Gastrocnemius medialis (tissue), 4 donors: ENCODE measurements around the gene KIAA0408. TPM values are rescaled to one million over a fixed set of nuclear protein-coding genes. Genes with fewer than 3 reads are reported as not detected.

Experiments used
- ATAC-seq, 2 donors: fragments of 150-250 bp; one replicate each; pipeline ENCODE4 v1.9.1; 2016
- DNase-seq, 2 donors: peaks; one replicate each; pipeline ENCODE4 v3.0.0-alpha.2; 2019
- H3K27ac ChIP-seq, 4 donors: fragments of 200-600 bp; sonication (generic); 1 replicate in 1 of 4; 2 replicates in 3 of 4; pipeline ENCODE4 v1.5.1; 2016 to 2018; ENCODE audit warnings: mild to moderate bottlenecking in 2 of 4, moderate library complexity in 1 of 4
- H3K27me3 ChIP-seq, 3 donors: fragments of 200-600 bp; sonication (generic) in 2 of 3; 1 replicate in 1 of 3; 2 replicates in 2 of 3; pipeline versions ENCODE4 v1.5.1 to v1.6.0; 2016 to 2019; ENCODE audit warnings: mild to moderate bottlenecking in 1 of 3, moderate library complexity in 1 of 3
- H3K36me3 ChIP-seq, 2 donors: fragments of 200-600 bp; sonication (generic) in 1 of 2; one replicate each; pipeline ENCODE4 v1.5.1; 2017 to 2018
- H3K4me1 ChIP-seq, 2 donors: fragments of 200-600 bp; sonication (generic) in 1 of 2; one replicate each; pipeline ENCODE4 v1.5.1; 2016 to 2017; ENCODE audit warnings: mild to moderate bottlenecking in 2 of 2
- H3K4me3 ChIP-seq, 4 donors: fragments of 200-600 bp; sonication (generic) in 3 of 4; 1 replicate in 1 of 4; 2 replicates in 3 of 4; pipeline ENCODE4 v1.5.1; 2016 to 2019; ENCODE audit warnings: mild to moderate bottlenecking in 2 of 4
- H3K9me3 ChIP-seq, 3 donors: fragments of 200-600 bp; sonication (generic) in 2 of 3; 1 replicate in 1 of 3; 2 replicates in 2 of 3; pipeline ENCODE4 v1.5.1; 2016 to 2019
- CTCF ChIP-seq, 5 experiments: fragments of 450-650 bp in 3 of 5; fragments of 200-600 bp in 2 of 5; sonication (generic) in 2 of 5; IDR thresholded peaks in 4 of 5; conservative IDR thresholded peaks in 1 of 5; 1 replicate in 4 of 5; 2 replicates in 1 of 5; pipeline ENCODE4 v1.5.1; 2016 to 2019; ENCODE audit warnings: antibody characterized with exemption in 5 of 5, mild to moderate bottlenecking in 3 of 5, moderate library complexity in 3 of 5
- POLR2A ChIP-seq, 2 donors: fragments of 450-650 bp; IDR thresholded peaks; one replicate each; pipeline ENCODE4 v1.6.1; 2017; ENCODE audit warnings: antibody characterized with exemption in 2 of 2, mild to moderate bottlenecking in 2 of 2, moderate library complexity in 2 of 2
- in situ Hi-C, 4 donors: fragments of 200-750 bp; cut with MboI; loops; one replicate each; pipeline versions ENCODE4 v1.15.0 to v1.8.0; 2017; ENCODE audit warnings: low sequenced_read_pairs in 4 of 4
- intact Hi-C: fragments of 100-400 bp; cut with DNase I; formaldehyde crosslinking; loops from one replicate; pipeline ENCODE4 v1.15.1; 2023; ENCODE audit warnings: low total_unique reads
- total RNA-seq, 4 donors: library from RNA; depleted of rRNA; stranded (reverse); fragments of >200 nt; gene quantifications; one replicate each; pipeline versions ENCODE4 v1.1.0 to v1.2.3, GENCODE V29; 2016

Gene KIAA0408
- total RNA-seq, 4 donors from 2014 or later, result 34.0 to 57.4 (median 44.8) TPM

DNA sequence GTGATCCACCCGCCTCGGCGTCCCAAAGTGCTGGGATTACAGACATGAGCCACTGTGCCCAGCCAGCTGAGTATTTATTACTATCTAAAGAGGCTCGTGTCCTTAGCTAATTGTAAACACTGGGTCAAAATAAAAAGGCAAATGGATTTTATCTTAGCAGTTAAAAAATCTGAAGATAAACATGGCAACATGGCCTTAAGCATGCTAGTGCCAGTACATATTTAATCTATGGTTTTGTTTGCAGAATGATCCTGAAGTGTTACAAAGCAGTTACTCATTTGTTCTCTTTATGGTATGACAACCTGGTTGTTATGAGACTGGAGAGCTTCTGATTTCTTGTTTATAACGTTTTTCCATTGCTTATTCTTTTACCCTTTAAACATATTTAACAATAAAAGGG lies 3.9 kb upstream of the KIAA0408 start:
- DNase-seq (no peak), ATAC-seq (no peak)
- no peak for TF ChIP-seq CTCF (IDR thresholded peaks at IDR 0.05 in 4 of 5, conservative IDR thresholded peaks at IDR 0.05 in 1 of 5)
- TF ChIP-seq POLR2A (IDR thresholded peaks at IDR 0.05), result no peak
- Histone ChIP-seq H3K36me3 (no peaks in the 10 kb centered on the region), H3K4me3 (no peak overlapping the region), H3K27ac (peak overlapping the region; percentile 73 to 94 (median 90)), H3K4me1 (peaks cover 36 to 50% of the 10 kb centered on the region in 2 donors), H3K27me3 (no peaks in the 10 kb centered on the region), H3K9me3 (no peaks in the 10 kb centered on the region)
- in situ Hi-C loops (loop anchor here in 2 of 4 donors (5.0 to 25.0 kb wide), 4 partner anchors 74 to 276 kb away; partner anchors contain the start of gene ECHDC1 (in 1 of the 2)), intact Hi-C loops (loop anchor here (5.0 kb wide), 1 partner anchor 161 kb away; no protein-coding TSS in a partner anchor)

GRCh38 chr6:127462376-127462775 lies 3.2 kb upstream of the KIAA0408 start:
- DNase-seq, result peak in 1 of 2 donors; percentile 22
- in situ Hi-C loops (loop anchor here in 2 of 4 donors (5.0 to 25.0 kb wide), 4 partner anchors 75 to 275 kb away; partner anchors contain the start of gene ECHDC1 (in 1 of the 2)), intact Hi-C loops (loop anchor here (5.0 kb wide), 1 partner anchor 160 kb away; no protein-coding TSS in a partner anchor)
- peak; percentile 39 to 60 for ATAC-seq
- peaks cover 36 to 53% of the 10 kb centered on the region in 2 donors for H3K4me1 ChIP-seq
- peak overlapping the region; percentile 73 to 94 (median 90) for H3K27ac ChIP-seq
- no peaks in the 10 kb centered on the region for H3K27me3 ChIP-seq
- no peaks in the 10 kb centered on the region for H3K9me3 ChIP-seq
- TF ChIP-seq CTCF (IDR thresholded peaks at IDR 0.05 in 4 of 5, conservative IDR thresholded peaks at IDR 0.05 in 1 of 5) (peak in 3 of 5 experiments; percentile 21 to 44 (median 30)), POLR2A (IDR thresholded peaks at IDR 0.05) (no peak)
- no peaks in the 10 kb centered on the region for H3K36me3 ChIP-seq
- H3K4me3 ChIP-seq, result peak overlapping the region in 1 of 4 donors; percentile 2

- H3K27ac ChIP-seq, result peak overlapping the region; percentile 88 to 94 (median 91)
- peaks cover 46 to 68% of the 10 kb centered on the region in 2 donors for H3K4me1 ChIP-seq
- TF ChIP-seq CTCF (IDR thresholded peaks at IDR 0.05 in 4 of 5, conservative IDR thresholded peaks at IDR 0.05 in 1 of 5) (no peak), POLR2A (IDR thresholded peaks at IDR 0.05) (no peak)
- intact Hi-C loops, result loop anchor here (5.0 kb wide), 1 partner anchor 158 kb away; no protein-coding TSS in a partner anchor
- H3K27me3 ChIP-seq, result no peaks in the 10 kb centered on the region
- in situ Hi-C loops, result loop anchor here in 2 of 4 donors (5.0 to 25.0 kb wide), 4 partner anchors 77 to 273 kb away; partner anchors contain the start of gene ECHDC1 (in 1 of the 2)
- no peak overlapping the region for H3K4me3 ChIP-seq
- H3K36me3 ChIP-seq, result no peaks in the 10 kb centered on the region
- H3K9me3 ChIP-seq, result no peaks in the 10 kb centered on the region
- DNase-seq, result no peak
- no peak for ATAC-seq
These were observed 1.3 kb upstream of the KIAA0408 start for GRCh38 chr6:127460465-127460864.

DNA sequence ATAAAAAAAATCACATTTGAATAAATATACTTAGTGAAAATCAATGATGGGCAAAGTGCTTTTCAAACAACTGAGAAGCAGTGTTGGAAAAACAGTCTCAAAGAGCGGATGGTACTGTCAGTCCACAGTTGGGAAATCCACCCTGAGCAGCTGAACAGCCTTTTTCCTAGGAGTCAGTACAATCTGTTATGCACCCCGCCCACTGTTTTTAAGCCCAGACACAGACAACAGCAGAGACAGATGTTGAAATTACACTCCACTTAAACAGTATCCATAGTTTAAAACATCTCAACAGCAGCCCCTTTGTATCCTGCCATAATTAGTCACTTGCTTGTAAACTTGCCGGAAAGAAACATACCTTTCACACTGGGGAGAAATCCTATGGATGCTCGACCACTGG lies 372 bp downstream of the KIAA0408 start:
- ATAC-seq (peak; percentile 80 to 82), DNase-seq (peak; percentile 64 to 70)
- in situ Hi-C loops, result loop anchor here in 1 of 4 donors (25.0 kb wide), 1 partner anchor 272 kb away; no protein-coding TSS in a partner anchor
- no peaks in the 10 kb centered on the region for H3K27me3 ChIP-seq
- H3K36me3 ChIP-seq, result no peaks in the 10 kb centered on the region
- H3K9me3 ChIP-seq, result no peaks in the 10 kb centered on the region
- H3K4me1 ChIP-seq, result peaks cover 55 to 74% of the 10 kb centered on the region in 2 donors
- H3K4me3 ChIP-seq, result peak overlapping the region; percentile 48 to 76 (median 61)
- no peak for TF ChIP-seq POLR2A (IDR thresholded peaks at IDR 0.05)
- TF ChIP-seq CTCF (IDR thresholded peaks at IDR 0.05 in 4 of 5, conservative IDR thresholded peaks at IDR 0.05 in 1 of 5), result no peak
- intact Hi-C loops, result loop anchor here (2.0 to 5.0 kb wide), 2 partner anchors 58 to 192 kb away; partner anchors contain the start of genes MTCL3 and RNF146
- peak overlapping the region; percentile 88 to 94 (median 91) for H3K27ac ChIP-seq
